GM12878 (cell line): Measurements from ENCODE around the gene SLC12A3. TPM values are rescaled to one million over a fixed set of nuclear protein-coding genes. Genes with fewer than 3 reads are reported as not detected.

ENCODE experiments used
- ATAC-seq: fragments of 200-7000 bp; cut with Tn5 transposase; 3 replicates; pipeline ENCODE4 v1.9.1; 2020; ENCODE audit warnings: mild to moderate bottlenecking, moderate library complexity
- BruUV-seq: library from RNA; stranded (reverse); fragments of 400-500 nt; replicated peaks from 2 replicates; lab custom pipeline; 2021; lab: Mats Ljungman, UMichigan
- CTCF ChIA-PET: fragments of 300-600 bp; sonication (Branson Sonifier 250); formaldehyde crosslinking; extraction: SDS; loops from one replicate; lab custom pipeline; 2021; ENCODE audit warnings: inconsistent platforms; lab: Yijun Ruan, JAX
- POLR2A ChIA-PET: fragments of 350-600 bp; formaldehyde crosslinking; extraction: SDS; loops from one replicate; lab custom pipeline; 2021; ENCODE audit warnings: inconsistent platforms; lab: Charles Lee
- RAD21 ChIA-PET: fragments of 300-600 bp; sonication (Branson Sonifier 250); formaldehyde crosslinking; loops from one replicate; lab custom pipeline; 2023; ENCODE audit warnings: antibody characterized with exemption; ENCODE audit not compliant: unreplicated experiment; lab: Charles Lee
- SMC1A ChIA-PET: fragments of 300-600 bp; sonication (Branson Sonifier 250); formaldehyde crosslinking; loops from one replicate; lab custom pipeline; 2023; ENCODE audit not compliant: unreplicated experiment, uncharacterized antibody; lab: Charles Lee
- DNase-seq: peaks from one replicate; pipeline ENCODE4 v3.0.0-alpha.2; 2011; ENCODE audit warnings: low read depth, low spot score
- FAIRE-seq: peaks from 3 replicates; lab custom pipeline; 2011; peaks lifted over from hg19 to GRCh38; lab: Jason Lieb, UNC
- H2AFZ ChIP-seq: 2 replicates; pipeline ENCODE4 v1.6.0; 2011; ENCODE audit warnings: low read depth, low read length, control low read depth; ENCODE audit not compliant: control insufficient read depth
- H3K27ac ChIP-seq: 2 replicates; pipeline ENCODE4 v1.5.1; 2011; ENCODE audit warnings: control low read depth; ENCODE audit not compliant: control insufficient read depth, insufficient read depth
- H3K27me3 ChIP-seq, 2 experiments: replicated peaks in 1 of 2; 2 replicates each; pipeline versions ENCODE4 v1.6.0 to v1.6.1; 2011; ENCODE audit warnings: low read length in 1 of 2; ENCODE audit not compliant: control insufficient read depth in 2 of 2, insufficient read depth in 2 of 2
- H3K36me3 ChIP-seq, 2 experiments: 2 replicates each; pipeline ENCODE4 v1.5.1; 2011; ENCODE audit warnings: low read length in 1 of 2; ENCODE audit not compliant: control insufficient read depth in 2 of 2, insufficient read depth in 2 of 2
- H3K4me1 ChIP-seq: 2 replicates; pipeline ENCODE4 v1.6.1; 2011; ENCODE audit warnings: mild to moderate bottlenecking, low read length, moderate library complexity, mixed read lengths; ENCODE audit not compliant: control insufficient read depth, insufficient read depth
- H3K4me2 ChIP-seq: 2 replicates; pipeline ENCODE4 v1.6.0; 2011; ENCODE audit warnings: control low read depth; ENCODE audit not compliant: control insufficient read depth, insufficient read depth
- H3K4me3 ChIP-seq: fragments of 200-600 bp; sonication (generic); 2 replicates; pipeline ENCODE4 v1.5.1; 2016
- H3K79me2 ChIP-seq: 2 replicates; pipeline ENCODE4 v1.6.0; 2011; ENCODE audit warnings: low read length; ENCODE audit not compliant: control insufficient read depth, insufficient read depth
- H3K9ac ChIP-seq: 2 replicates; pipeline ENCODE4 v1.8.0; 2011; ENCODE audit warnings: low read length, control low read depth, mixed read lengths; ENCODE audit not compliant: control insufficient read depth, insufficient read depth
- H3K9me3 ChIP-seq: replicated peaks from 3 replicates; pipeline ENCODE4 v1.5.1; 2011; ENCODE audit warnings: mild to moderate bottlenecking, low read length; ENCODE audit not compliant: control insufficient read depth, insufficient read depth
- H4K20me1 ChIP-seq: 2 replicates; pipeline ENCODE4 v1.6.0; 2011; ENCODE audit not compliant: control insufficient read depth, insufficient read depth
- EGR1 ChIP-seq, 2 experiments: IDR thresholded peaks; 1 replicate in 1 of 2; 2 replicates in 1 of 2; pipeline ENCODE4 v1.6.1; 2011 to 2012; ENCODE audit warnings: low read depth in 2 of 2, low read length in 2 of 2, borderline replicate concordance in 1 of 2, mild to moderate bottlenecking in 1 of 2, moderate library complexity in 1 of 2
- HDGF ChIP-seq: fragments of 450-650 bp; IDR thresholded peaks from 2 replicates; pipeline ENCODE4 v1.6.1; 2016; ENCODE audit warnings: antibody characterized with exemption
- IRF4 ChIP-seq: IDR thresholded peaks from 2 replicates; pipeline ENCODE4 v1.6.1; 2011; ENCODE audit warnings: low read depth, low read length
- NFYA ChIP-seq: IDR thresholded peaks from 2 replicates; pipeline ENCODE4 v1.6.1; 2011; ENCODE audit warnings: low read depth, mild to moderate bottlenecking, low read length, improper control_type of control experiment, borderline replicate concordance
- NR2C2 ChIP-seq: IDR thresholded peaks from 2 replicates; pipeline ENCODE4 v1.6.1; 2011; ENCODE audit warnings: borderline replicate concordance, low read depth; ENCODE audit not compliant: control insufficient read depth, insufficient read length
- NRF1 ChIP-seq: conservative IDR thresholded peaks from 2 replicates; pipeline ENCODE4 v1.6.1; 2011; ENCODE audit warnings: mild to moderate bottlenecking, low read depth, low read length, improper control_type of control experiment
- POLR2A ChIP-seq: IDR thresholded peaks from 2 replicates; pipeline ENCODE4 v1.6.1; 2011; ENCODE audit warnings: low read depth, mild to moderate bottlenecking, low read length
- POLR2AphosphoS2 ChIP-seq: IDR thresholded peaks from 2 replicates; pipeline ENCODE4 v1.6.1; 2011; ENCODE audit warnings: low read depth, mild to moderate bottlenecking, low read length, improper control_type of control experiment, moderate library complexity
- POLR2AphosphoS5 ChIP-seq: IDR thresholded peaks from 2 replicates; pipeline ENCODE4 v1.6.1; 2011; ENCODE audit warnings: mild to moderate bottlenecking, low read length, inconsistent platforms
- RCOR1 ChIP-seq: conservative IDR thresholded peaks from 2 replicates; pipeline ENCODE4 v1.6.1; 2012; ENCODE audit warnings: low read depth, low read length, improper control_type of control experiment
- RELA ChIP-seq: fragments of 450-650 bp; IDR thresholded peaks from 2 replicates; pipeline ENCODE4 v1.8.0; 2014; ENCODE audit warnings: borderline replicate concordance; ENCODE audit not compliant: partially characterized antibody
- RUNX3 ChIP-seq: IDR thresholded peaks from 2 replicates; pipeline ENCODE4 v1.6.1; 2012; ENCODE audit warnings: low read length, inconsistent platforms
- SREBF2 ChIP-seq: IDR thresholded peaks from 2 replicates; pipeline ENCODE4 v1.6.1; 2012; ENCODE audit warnings: mild to moderate bottlenecking, low read length
- SRF ChIP-seq, 2 experiments: IDR thresholded peaks; 2 replicates each; pipeline ENCODE4 v1.6.1; 2011; ENCODE audit warnings: low read depth in 2 of 2, low read length in 2 of 2, mild to moderate bottlenecking in 1 of 2, moderate library complexity in 1 of 2
- SUZ12 ChIP-seq: fragments of 200-600 bp; sonication (generic); IDR thresholded peaks from one replicate; pipeline ENCODE4 v1.6.1; 2018; ENCODE audit warnings: antibody characterized with exemption, mild to moderate bottlenecking; ENCODE audit not compliant: unreplicated experiment
- WGBS: methylation state at CpG from one replicate; pipeline ENCODE4 v1.1.6; 2016; ENCODE audit warnings: low lambda C conversion rate; ENCODE audit not compliant: insufficient replicate concordance, insufficient coverage; ENCODE audit errors: missing lambda C conversion rate; 5-methylcytosine and 5-hydroxymethylcytosine counted together
- in situ Hi-C: fragments of 300-500 bp; cut with MboI; formaldehyde crosslinking; loops from 9 replicates; pipeline ENCODE4 v1.14.3; 2018; ENCODE audit warnings: mixed read lengths
- intact Hi-C: fragments of 100-400 bp; cut with micrococcal nuclease; formaldehyde crosslinking; loops from one replicate; pipeline ENCODE4 v1.14.2; 2022; ENCODE audit not compliant: unreplicated experiment
- polyA plus RNA-seq, 11 experiments: library from polyadenylated mRNA; depleted of rRNA in 4 of 11; unstranded in 6 of 11; stranded (reverse) in 5 of 11; fragments of >200 nt; fragmentation: Nextera tagmentation in 4 of 11; fragmentation: Illumina TruSeq in 1 of 11; extraction: Ambion mirVana in 4 of 11; extraction: Trizol in 1 of 11; gene quantifications; 1 replicate in 1 of 11; 2 replicates in 10 of 11; pipeline versions ENCODE4 v1.2.1 to v1.2.3, GENCODE V29; 2011 to 2016; ENCODE audit warnings: inconsistent platforms in 2 of 11, missing spikeins in 2 of 11, low read depth in 1 of 11
- total RNA-seq, 4 experiments: library from RNA; depleted of rRNA in 3 of 4; stranded (reverse); fragments of >200 nt in 3 of 4; fragmentation: Illumina TruSeq in 1 of 4; extraction: Trizol in 1 of 4; gene quantifications; 2 replicates each; pipeline versions ENCODE4 v1.2.1 to v1.2.3, GENCODE V29; 2013 to 2021
- TF ChIP-seq, protein P1 (sequence below): fragments of 450-650 bp; IDR thresholded peaks from 2 replicates; pipeline ENCODE4 v1.6.1; 2017; ENCODE audit warnings: borderline replicate concordance
- TF ChIP-seq, protein P2 (sequence below): fragments of 150-350 bp; IDR thresholded peaks from 2 replicates; pipeline ENCODE4 v1.6.1; 2014; ENCODE audit warnings: mild to moderate bottlenecking, low read depth, low read length
- TF ChIP-seq, protein P3 (sequence below): fragments of 450-650 bp; IDR thresholded peaks from 2 replicates; pipeline ENCODE4 v1.6.1; 2016; ENCODE audit warnings: mild to moderate bottlenecking

SLC12A3 gene
- total and polyA plus RNA-seq, 10 of the 15 experiments (the other 5 are each of a cell fraction or from before 2014, with no cell fraction given), result 0.05 to 6.3 (median 3.1) TPM

DNA sequence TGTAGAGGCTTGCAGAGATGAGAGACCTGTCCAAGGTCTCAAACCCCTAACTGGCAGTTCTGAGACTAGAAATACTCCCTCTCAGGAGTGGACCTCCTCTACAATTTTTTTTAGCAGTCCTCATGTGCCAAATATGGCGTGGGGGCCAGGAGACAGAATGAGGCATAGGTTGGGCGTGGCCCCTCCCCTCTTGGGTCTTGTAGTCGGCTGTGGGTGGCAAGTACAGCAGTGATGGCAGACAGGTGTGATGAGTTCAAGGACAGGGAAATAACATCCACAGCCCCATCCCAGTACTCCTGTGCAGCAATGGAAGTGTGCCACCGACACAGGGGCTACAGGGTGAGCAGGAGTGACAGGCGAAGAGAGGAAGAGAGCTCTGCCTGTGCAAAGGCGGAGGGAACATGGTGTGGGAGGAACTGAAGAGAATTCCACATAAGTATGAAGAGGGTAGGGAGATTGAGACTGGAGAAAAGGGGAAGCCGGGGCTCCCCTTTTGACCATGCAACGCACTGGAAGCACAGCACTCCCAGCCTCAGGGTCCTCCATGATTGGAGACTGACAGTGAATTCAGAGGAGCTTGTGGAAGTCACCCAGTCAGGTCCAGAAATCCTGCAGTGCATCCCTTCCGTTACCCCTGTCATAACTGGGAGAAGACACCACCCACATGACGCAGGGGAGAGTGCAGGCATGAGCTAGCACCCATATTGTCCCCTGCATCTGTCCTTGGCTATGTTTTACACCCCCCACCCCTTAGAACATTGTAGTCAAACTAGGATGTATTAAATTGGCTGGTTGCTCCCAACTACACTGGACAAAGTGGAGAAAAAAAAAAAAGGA lies 82.0 kb downstream of the SLC12A3 start:
- no peak overlapping the region for H3K27ac ChIP-seq
- POLR2A ChIA-PET, result interaction anchor here (0.5 to 6.2 kb wide), 7 partner anchors 10 to 220 kb away, joined by 3 to 49 read pairs (median 5); partner anchors contain the start of gene HERPUD1
- SMC1A ChIA-PET, result interaction anchor here (0.7 to 3.1 kb wide), 13 partner anchors 10 to 87 kb away, joined by 3 to 17 read pairs (median 4); no protein-coding TSS in a partner anchor
- H3K4me3 ChIP-seq, result no peak overlapping the region
- H3K79me2 ChIP-seq, result no peaks in the 10 kb centered on the region; the same call in 1 of the 2 replicates
- in situ Hi-C loops, result no loop called here
- H3K9me3 ChIP-seq, result no peaks in the 10 kb centered on the region
- H3K36me3 ChIP-seq, result peaks cover 5 to 23% of the 10 kb centered on the region in 2 experiments
- FAIRE-seq (no peak), ATAC-seq (0 out of 3 replicates have a peak, but pooled peaks have one; percentile 0), DNase-seq (no peak)
- WGBS, result 94% methylated on average over 10 of the region's 10 CpGs
- no peaks in the 10 kb centered on the region for H3K27me3 ChIP-seq
- CTCF ChIA-PET, result interaction anchor here (0.6 to 3.9 kb wide), 10 partner anchors 8 to 154 kb away, joined by 3 to 45 read pairs (median 4); no protein-coding TSS in a partner anchor
- BruUV-seq, result no TSS peak
- intact Hi-C loops, result no loop called here
- H3K4me1 ChIP-seq, result peaks cover 48% of the 10 kb centered on the region
- no peaks in the 10 kb centered on the region; the same call in 1 of the 2 replicates for H4K20me1 ChIP-seq
- RAD21 ChIA-PET, result interaction anchor here (1.2 to 2.4 kb wide), 5 partner anchors 11 to 83 kb away, joined by 3 to 9 read pairs (median 6); no protein-coding TSS in a partner anchor
- no peak overlapping the region for H3K9ac ChIP-seq
- H2AFZ ChIP-seq, result no peak overlapping the region
- H3K4me2 ChIP-seq, result no peak overlapping the region
- TF ChIP-seq, protein P1, sequence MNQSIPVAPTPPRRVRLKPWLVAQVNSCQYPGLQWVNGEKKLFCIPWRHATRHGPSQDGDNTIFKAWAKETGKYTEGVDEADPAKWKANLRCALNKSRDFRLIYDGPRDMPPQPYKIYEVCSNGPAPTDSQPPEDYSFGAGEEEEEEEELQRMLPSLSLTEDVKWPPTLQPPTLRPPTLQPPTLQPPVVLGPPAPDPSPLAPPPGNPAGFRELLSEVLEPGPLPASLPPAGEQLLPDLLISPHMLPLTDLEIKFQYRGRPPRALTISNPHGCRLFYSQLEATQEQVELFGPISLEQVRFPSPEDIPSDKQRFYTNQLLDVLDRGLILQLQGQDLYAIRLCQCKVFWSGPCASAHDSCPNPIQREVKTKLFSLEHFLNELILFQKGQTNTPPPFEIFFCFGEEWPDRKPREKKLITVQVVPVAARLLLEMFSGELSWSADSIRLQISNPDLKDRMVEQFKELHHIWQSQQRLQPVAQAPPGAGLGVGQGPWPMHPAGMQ, result no peak
- TF ChIP-seq SRF (IDR thresholded peaks at IDR 0.05; ENCODE audit: low read depth in 2 of 2, low read length in 2 of 2), result peak; percentile 38 to 61; a peak in 2 of 4 replicates
- TF ChIP-seq SREBF2, result no peak
- TF ChIP-seq SUZ12, result no peak
- TF ChIP-seq IRF4, result no peak
- TF ChIP-seq EGR1 (IDR thresholded peaks at IDR 0.05; ENCODE audit: borderline replicate concordance in 1 of 2, low read depth in 2 of 2, low read length in 2 of 2), result no peak
- TF ChIP-seq, protein P2, sequence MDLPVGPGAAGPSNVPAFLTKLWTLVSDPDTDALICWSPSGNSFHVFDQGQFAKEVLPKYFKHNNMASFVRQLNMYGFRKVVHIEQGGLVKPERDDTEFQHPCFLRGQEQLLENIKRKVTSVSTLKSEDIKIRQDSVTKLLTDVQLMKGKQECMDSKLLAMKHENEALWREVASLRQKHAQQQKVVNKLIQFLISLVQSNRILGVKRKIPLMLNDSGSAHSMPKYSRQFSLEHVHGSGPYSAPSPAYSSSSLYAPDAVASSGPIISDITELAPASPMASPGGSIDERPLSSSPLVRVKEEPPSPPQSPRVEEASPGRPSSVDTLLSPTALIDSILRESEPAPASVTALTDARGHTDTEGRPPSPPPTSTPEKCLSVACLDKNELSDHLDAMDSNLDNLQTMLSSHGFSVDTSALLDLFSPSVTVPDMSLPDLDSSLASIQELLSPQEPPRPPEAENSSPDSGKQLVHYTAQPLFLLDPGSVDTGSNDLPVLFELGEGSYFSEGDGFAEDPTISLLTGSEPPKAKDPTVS, result no peak
- TF ChIP-seq POLR2AphosphoS2, result peak; percentile 61
- no peak for TF ChIP-seq NRF1
- TF ChIP-seq RCOR1, result no peak
- TF ChIP-seq POLR2AphosphoS5, result peak; percentile 80
- TF ChIP-seq POLR2A, result peak; percentile 75
- TF ChIP-seq NFYA, result no peak
- TF ChIP-seq HDGF, result no peak
- no peak for TF ChIP-seq RUNX3
- TF ChIP-seq, protein P3, sequence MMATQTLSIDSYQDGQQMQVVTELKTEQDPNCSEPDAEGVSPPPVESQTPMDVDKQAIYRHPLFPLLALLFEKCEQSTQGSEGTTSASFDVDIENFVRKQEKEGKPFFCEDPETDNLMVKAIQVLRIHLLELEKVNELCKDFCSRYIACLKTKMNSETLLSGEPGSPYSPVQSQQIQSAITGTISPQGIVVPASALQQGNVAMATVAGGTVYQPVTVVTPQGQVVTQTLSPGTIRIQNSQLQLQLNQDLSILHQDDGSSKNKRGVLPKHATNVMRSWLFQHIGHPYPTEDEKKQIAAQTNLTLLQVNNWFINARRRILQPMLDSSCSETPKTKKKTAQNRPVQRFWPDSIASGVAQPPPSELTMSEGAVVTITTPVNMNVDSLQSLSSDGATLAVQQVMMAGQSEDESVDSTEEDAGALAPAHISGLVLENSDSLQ, result no peak
- TF ChIP-seq NR2C2, result no peak
- no peak for TF ChIP-seq RELA
